Raji (cell line): ENCODE measurements around the gene ALKBH2.

ENCODE experiments used
- POLR2A ChIP-seq: IDR thresholded peaks from 2 replicates; pipeline ENCODE4 v1.6.1; 2011; ENCODE audit warnings: low read depth, low read length, control low read depth; ENCODE audit not compliant: insufficient read depth

ALKBH2 gene

GRCh38 chr12:109120557-109120956 lies 27.3 kb upstream of the ALKBH2 start:
- TF ChIP-seq POLR2A: no peak

- TF ChIP-seq POLR2A: no peak
These were observed 26.8 kb upstream of the ALKBH2 start for GRCh38 chr12:109120095-109120494.

- TF ChIP-seq POLR2A: no peak
These were observed 23.3 kb upstream of the ALKBH2 start for GRCh38 chr12:109116611-109116949.

GRCh38 chr12:109115758-109116610 lies 22.7 kb upstream of the ALKBH2 start, which contains the start of gene ACACB:
Gene ACACB, plus strand, starts transcription at chr12:109116587. Its CDS starts 22,819 bp downstream, at chr12:109139406.
- TF ChIP-seq POLR2A: no peak

- TF ChIP-seq POLR2A: no peak
These were observed 22.1 kb upstream of the ALKBH2 start for GRCh38 chr12:109115404-109115757.

- TF ChIP-seq POLR2A: no peak
These were observed 21.4 kb upstream of the ALKBH2 start for GRCh38 chr12:109114644-109115043.

GRCh38 chr12:109113661-109114321 lies 20.5 kb upstream of the ALKBH2 start:
- no peak for TF ChIP-seq POLR2A

- TF ChIP-seq POLR2A: no peak
These were observed 19.6 kb upstream of the ALKBH2 start for GRCh38 chr12:109112720-109113465.

GRCh38 chr12:109110988-109111495 lies 17.8 kb upstream of the ALKBH2 start:
- TF ChIP-seq POLR2A: no peak

- TF ChIP-seq POLR2A: no peak
These were observed 16.6 kb upstream of the ALKBH2 start for GRCh38 chr12:109109746-109110350.

- TF ChIP-seq POLR2A: no peak
These were observed 11.9 kb upstream of the ALKBH2 start for GRCh38 chr12:109105176-109105575.

- no peak for TF ChIP-seq POLR2A
These were observed 9.2 kb upstream of the ALKBH2 start for GRCh38 chr12:109102491-109102890.

GRCh38 chr12:109100741-109101140 lies 7.5 kb upstream of the ALKBH2 start:
- no peak for TF ChIP-seq POLR2A

GRCh38 chr12:109099431-109100020 lies 6.3 kb upstream of the ALKBH2 start:
- TF ChIP-seq POLR2A: no peak

- no peak for TF ChIP-seq POLR2A
These were observed 5.4 kb upstream of the ALKBH2 start for GRCh38 chr12:109098651-109099050.
